A549 (cell line): ENCODE results near the gene RASA1. TPM values are rescaled to one million over a fixed set of nuclear protein-coding genes. Genes with fewer than 3 reads are reported as not detected.

Experiments used
- ATAC-seq, 2 experiments: fragments of 200-7000 bp in 1 of 2; fragments of >200 bp in 1 of 2; cut with Nextera tagmentation in 1 of 2; cut with Tn5 transposase in 1 of 2; 3 replicates each; pipeline versions ENCODE4 v1.8.0 to v1.9.1; 2018 to 2020; ENCODE audit warnings: mild to moderate bottlenecking in 1 of 2, moderate library complexity in 1 of 2
- CTCF ChIA-PET: fragments of 300-600 bp; sonication (Branson Sonifier 250); formaldehyde crosslinking; extraction: SDS; loops from one replicate; lab custom pipeline; 2021; ENCODE audit warnings: antibody characterized with exemption, inconsistent platforms; lab: Yijun Ruan, JAX
- POLR2A ChIA-PET: fragments of 350-600 bp; formaldehyde crosslinking; extraction: SDS; loops from one replicate; lab custom pipeline; 2021; ENCODE audit warnings: antibody characterized with exemption, inconsistent platforms; lab: Yijun Ruan, JAX
- DNase-seq, 2 experiments: peaks; one replicate each; pipeline versions ENCODE4 v3.0.0 to v3.0.0-alpha.2; 2011 to 2016; ENCODE audit warnings: low read depth in 1 of 2, low spot score in 1 of 2
- FAIRE-seq: peaks from 2 replicates; lab custom pipeline; 2011; peaks lifted over from hg19 to GRCh38; lab: Jason Lieb, UNC
- H3K27ac ChIP-seq, 2 experiments: fragments of >200 bp; sonication (Bioruptor Twin); formaldehyde crosslinking; 3 replicates each; pipeline ENCODE4 v1.5.1; 2016 to 2017
- H3K4me1 ChIP-seq: fragments of >200 bp; sonication (Bioruptor Twin); formaldehyde crosslinking; 3 replicates; pipeline ENCODE4 v1.6.1; 2016
- H3K4me2 ChIP-seq: fragments of >200 bp; sonication (Bioruptor Twin); formaldehyde crosslinking; 3 replicates; pipeline ENCODE4 v1.6.1; 2016
- H3K4me3 ChIP-seq: fragments of >200 bp; sonication (Bioruptor Twin); formaldehyde crosslinking; 3 replicates; pipeline ENCODE4 v1.5.1; 2016
- H3K9me3 ChIP-seq: fragments of >200 bp; sonication (Bioruptor Twin); formaldehyde crosslinking; 3 replicates; pipeline ENCODE4 v1.6.1; 2016
- EP300 ChIP-seq, 2 experiments: fragments of >200 bp; sonication (Bioruptor Twin); formaldehyde crosslinking; IDR thresholded peaks; 2 replicates in 1 of 2; 3 replicates in 1 of 2; pipeline ENCODE4 v1.6.1; 2016 to 2017
- ESRRA ChIP-seq: fragments of 150-350 bp; IDR thresholded peaks from 2 replicates; pipeline ENCODE4 v1.6.1; 2014; ENCODE audit warnings: mild to moderate bottlenecking, low read length, borderline replicate concordance
- FOSL2 ChIP-seq, 2 experiments: fragments of 450-650 bp in 1 of 2; fragments of >200 bp in 1 of 2; sonication (Bioruptor Twin) in 1 of 2; formaldehyde crosslinking; IDR thresholded peaks; 2 replicates each; pipeline versions ENCODE4 v1.5.0 to v1.6.1; 2016 to 2020; ENCODE audit warnings: mild to moderate bottlenecking in 1 of 2, moderate library complexity in 1 of 2
- HDAC2 ChIP-seq: fragments of 200-600 bp; sonication (generic); IDR thresholded peaks from 2 replicates; pipeline ENCODE4 v1.6.1; 2016
- HEYL ChIP-seq: fragments of 250-450 bp; sonication (Bioruptor Pico); IDR thresholded peaks from 2 replicates; pipeline ENCODE4 v1.8.0; 2021; ENCODE audit warnings: mild to moderate bottlenecking, moderate library complexity
- HOXA7 ChIP-seq: fragments of 250-450 bp; sonication (Bioruptor Pico); IDR thresholded peaks from 2 replicates; pipeline ENCODE4 v1.5.0; 2020; ENCODE audit warnings: mild to moderate bottlenecking, moderate library complexity
- HOXB13 ChIP-seq: fragments of 250-450 bp; sonication (Bioruptor Pico); IDR thresholded peaks from 2 replicates; pipeline ENCODE4 v1.5.0; 2020; ENCODE audit warnings: low read depth, mild to moderate bottlenecking, moderate library complexity
- HOXB5 ChIP-seq: fragments of 250-450 bp; sonication (Bioruptor Pico); IDR thresholded peaks from 2 replicates; pipeline ENCODE4 v1.5.0; 2020; ENCODE audit warnings: mild to moderate bottlenecking, moderate library complexity
- JUNB ChIP-seq: fragments of >200 bp; sonication (Bioruptor Twin); formaldehyde crosslinking; IDR thresholded peaks from 2 replicates; pipeline ENCODE4 v1.6.1; 2016
- KDM1A ChIP-seq: fragments of 200-600 bp; sonication (generic); IDR thresholded peaks from 2 replicates; pipeline ENCODE4 v1.6.1; 2016; ENCODE audit warnings: low read depth, mild to moderate bottlenecking
- KDM5A ChIP-seq: fragments of 200-600 bp; sonication (generic); IDR thresholded peaks from 2 replicates; pipeline ENCODE4 v1.6.1; 2016; ENCODE audit warnings: antibody characterized with exemption, mild to moderate bottlenecking
- MAFK ChIP-seq: fragments of 450-650 bp; IDR thresholded peaks from 2 replicates; pipeline ENCODE4 v1.6.1; 2014; ENCODE audit not compliant: partially characterized antibody
- MAZ ChIP-seq: fragments of 150-350 bp; IDR thresholded peaks from 2 replicates; pipeline ENCODE4 v1.6.1; 2014; ENCODE audit warnings: antibody characterized with exemption, low read depth, low read length, borderline replicate concordance
- NFE2L2 ChIP-seq: fragments of 150-350 bp; conservative IDR thresholded peaks from 2 replicates; pipeline ENCODE4 v1.6.1; 2014; ENCODE audit warnings: low read length
- NPAS2 ChIP-seq: fragments of 250-450 bp; sonication (Bioruptor Pico); IDR thresholded peaks from 2 replicates; pipeline ENCODE4 v1.8.0; 2022; ENCODE audit warnings: mild to moderate bottlenecking, moderate library complexity, borderline replicate concordance
- POLR2A ChIP-seq: IDR thresholded peaks from 2 replicates; pipeline ENCODE4 v1.6.1; 2012; ENCODE audit warnings: mild to moderate bottlenecking, low read length
- RNF2 ChIP-seq: fragments of 200-600 bp; sonication (generic); IDR thresholded peaks from 2 replicates; pipeline ENCODE4 v1.6.1; 2016; ENCODE audit warnings: low read depth, mild to moderate bottlenecking, antibody characterized with exemption, moderate library complexity, borderline replicate concordance
- SREBF2 ChIP-seq: fragments of 450-650 bp; IDR thresholded peaks from 2 replicates; pipeline ENCODE4 v1.6.1; 2014; ENCODE audit warnings: mild to moderate bottlenecking, moderate library complexity
- TFCP2L1 ChIP-seq: fragments of 250-450 bp; sonication (Bioruptor Pico); IDR thresholded peaks from 2 replicates; pipeline ENCODE4 v1.5.0; 2021; ENCODE audit warnings: mild to moderate bottlenecking
- TP53 ChIP-seq: fragments of 250-450 bp; sonication (Bioruptor Pico); IDR thresholded peaks from 2 replicates; pipeline ENCODE4 v1.5.0; 2021; ENCODE audit warnings: mild to moderate bottlenecking, moderate library complexity
- ZNF302 ChIP-seq: fragments of 250-450 bp; sonication (Bioruptor Pico); IDR thresholded peaks from 2 replicates; pipeline ENCODE4 v1.9.0; 2021; ENCODE audit warnings: inconsistent platforms, mild to moderate bottlenecking, moderate library complexity
- ZSCAN20 ChIP-seq: fragments of 250-450 bp; sonication (Bioruptor Pico); IDR thresholded peaks from 2 replicates; pipeline ENCODE4 v1.8.0; 2022; ENCODE audit warnings: mild to moderate bottlenecking, moderate library complexity
- WGBS: methylation state at CpG from one replicate; pipeline ENCODE4 v1.1.6; 2017; ENCODE audit errors: missing lambda C conversion rate; 5-methylcytosine and 5-hydroxymethylcytosine counted together
- polyA plus RNA-seq, 4 experiments: library from polyadenylated mRNA; depleted of rRNA in 3 of 4; stranded (reverse); fragments of >200 nt; fragmentation: RNase III in 1 of 4; extraction: RNeasy Plus Mini Kit Qiagen cat#74134 plus additional on column Dnase treatment in 1 of 4; gene quantifications; 2 replicates in 3 of 4; 3 replicates in 1 of 4; pipeline ENCODE4 v1.2.3, GENCODE V29; 2011 to 2017
- TF ChIP-seq, protein P1 (sequence below): fragments of 250-450 bp; sonication (Bioruptor Pico); IDR thresholded peaks from 2 replicates; pipeline ENCODE4 v1.5.0; 2020; ENCODE audit warnings: low read depth, mild to moderate bottlenecking, moderate library complexity
- TF ChIP-seq, protein P2 (sequence below): fragments of >200 bp; sonication (Bioruptor Twin); formaldehyde crosslinking; IDR thresholded peaks from 3 replicates; pipeline ENCODE4 v1.6.1; 2016
- TF ChIP-seq, protein P3 (sequence below): fragments of 150-350 bp; IDR thresholded peaks from 2 replicates; pipeline ENCODE4 v1.6.1; 2014; ENCODE audit warnings: low read depth, mild to moderate bottlenecking, low read length
- TF ChIP-seq, protein P4 (sequence below): fragments of >200 bp; sonication (Bioruptor Twin); formaldehyde crosslinking; IDR thresholded peaks from 3 replicates; pipeline ENCODE4 v1.5.1; 2016

Gene RASA1
- polyA plus RNA-seq, 2 of the 4 experiments (the other 2 are of a cell fraction): 18.3 to 41.5 TPM

DNA sequence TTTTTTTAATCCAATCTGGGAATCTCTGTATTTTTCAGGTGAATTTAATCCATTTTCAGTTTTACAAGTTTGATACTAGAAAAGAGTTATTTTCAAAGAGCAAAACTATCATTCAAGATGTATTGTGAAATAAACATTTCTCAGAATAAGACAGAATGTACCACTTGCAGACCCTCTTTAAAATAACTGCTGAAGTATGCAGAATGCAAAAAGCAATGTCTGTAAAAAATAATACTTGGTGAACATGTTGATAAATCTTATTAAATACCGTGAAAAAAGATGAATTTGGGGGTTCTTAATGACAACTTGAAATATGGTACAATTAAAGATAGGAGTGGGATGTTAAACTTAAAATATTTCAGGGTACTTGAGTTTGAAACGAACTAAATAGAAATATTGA lies 26.1 kb upstream of the RASA1 start:
- CTCF ChIA-PET: no interaction called here
- Histone ChIP-seq H3K4me2 (no peak overlapping the region), H3K4me3 (no peak overlapping the region), H3K27ac (no peak overlapping the region), H3K9me3 (no peaks in the 10 kb centered on the region), H3K4me1 (peaks cover 7% of the 10 kb centered on the region; the same call in 1 of the 3 replicates)
- ATAC-seq: no peak
- no peak for DNase-seq
- TF ChIP-seq MAZ: no peak
- TF ChIP-seq KDM1A: no peak
- no peak for TF ChIP-seq TP53 (CRISPR knock-in tag)
- no peak for TF ChIP-seq HOXA7 (CRISPR knock-in tag)
- TF ChIP-seq MAFK: peak; percentile 41
- TF ChIP-seq FOSL2 (IDR thresholded peaks at IDR 0.05): no peak
- TF ChIP-seq FOSL2 (CRISPR knock-in tag; IDR thresholded peaks at IDR 0.05): no peak
- TF ChIP-seq POLR2A: no peak
- no peak for TF ChIP-seq HOXB13
- no peak for FAIRE-seq
- 21% methylated on average over 2 of the region's 2 CpGs for WGBS
- POLR2A ChIA-PET: no interaction called here

DNA sequence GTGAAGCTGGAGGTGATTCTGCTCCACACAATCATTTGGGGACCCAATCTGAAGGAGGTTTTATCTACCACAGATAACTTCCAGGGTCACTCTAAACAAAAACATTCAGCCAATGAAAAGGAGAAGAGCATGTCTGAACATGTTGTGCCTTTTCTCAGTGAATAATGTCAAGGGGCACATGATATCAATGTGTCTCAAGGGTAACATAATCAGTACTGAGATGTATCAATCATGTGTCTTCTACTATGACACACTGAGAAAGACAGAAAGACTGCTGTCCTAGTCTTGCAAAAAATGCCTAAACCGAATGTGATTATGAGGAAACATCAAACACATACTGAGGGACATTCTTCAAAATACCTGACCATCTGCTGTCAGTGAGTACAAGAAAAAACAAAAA lies 25.4 kb upstream of the RASA1 start:
- no peaks in the 10 kb centered on the region for H3K9me3 ChIP-seq
- no peak overlapping the region for H3K4me2 ChIP-seq
- H3K27ac ChIP-seq: no peak overlapping the region
- ATAC-seq: no peak
- H3K4me3 ChIP-seq: no peak overlapping the region
- WGBS: 30% methylated on average over 1 of the region's 1 CpG
- no peak for FAIRE-seq
- TF ChIP-seq EP300 (IDR thresholded peaks at IDR 0.05) (no peak), SREBF2 (no peak), JUNB (no peak), NPAS2 (CRISPR knock-in tag) (no peak), HDAC2 (no peak), ESRRA (no peak), ZNF302 (CRISPR knock-in tag) (no peak), HEYL (CRISPR knock-in tag) (no peak), ZSCAN20 (CRISPR knock-in tag) (no peak), KDM1A (no peak), RNF2 (no peak), KDM5A (no peak), NFE2L2 (no peak), TFCP2L1 (no peak), HOXB5 (no peak)
- TF ChIP-seq, protein P1, sequence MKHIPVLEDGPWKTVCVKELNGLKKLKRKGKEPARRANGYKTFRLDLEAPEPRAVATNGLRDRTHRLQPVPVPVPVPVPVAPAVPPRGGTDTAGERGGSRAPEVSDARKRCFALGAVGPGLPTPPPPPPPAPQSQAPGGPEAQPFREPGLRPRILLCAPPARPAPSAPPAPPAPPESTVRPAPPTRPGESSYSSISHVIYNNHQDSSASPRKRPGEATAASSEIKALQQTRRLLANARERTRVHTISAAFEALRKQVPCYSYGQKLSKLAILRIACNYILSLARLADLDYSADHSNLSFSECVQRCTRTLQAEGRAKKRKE (CRISPR knock-in tag): no peak
- TF ChIP-seq, protein P2, sequence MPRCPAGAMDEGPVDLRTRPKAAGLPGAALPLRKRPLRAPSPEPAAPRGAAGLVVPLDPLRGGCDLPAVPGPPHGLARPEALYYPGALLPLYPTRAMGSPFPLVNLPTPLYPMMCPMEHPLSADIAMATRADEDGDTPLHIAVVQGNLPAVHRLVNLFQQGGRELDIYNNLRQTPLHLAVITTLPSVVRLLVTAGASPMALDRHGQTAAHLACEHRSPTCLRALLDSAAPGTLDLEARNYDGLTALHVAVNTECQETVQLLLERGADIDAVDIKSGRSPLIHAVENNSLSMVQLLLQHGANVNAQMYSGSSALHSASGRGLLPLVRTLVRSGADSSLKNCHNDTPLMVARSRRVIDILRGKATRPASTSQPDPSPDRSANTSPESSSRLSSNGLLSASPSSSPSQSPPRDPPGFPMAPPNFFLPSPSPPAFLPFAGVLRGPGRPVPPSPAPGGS: no peak
- TF ChIP-seq, protein P3, sequence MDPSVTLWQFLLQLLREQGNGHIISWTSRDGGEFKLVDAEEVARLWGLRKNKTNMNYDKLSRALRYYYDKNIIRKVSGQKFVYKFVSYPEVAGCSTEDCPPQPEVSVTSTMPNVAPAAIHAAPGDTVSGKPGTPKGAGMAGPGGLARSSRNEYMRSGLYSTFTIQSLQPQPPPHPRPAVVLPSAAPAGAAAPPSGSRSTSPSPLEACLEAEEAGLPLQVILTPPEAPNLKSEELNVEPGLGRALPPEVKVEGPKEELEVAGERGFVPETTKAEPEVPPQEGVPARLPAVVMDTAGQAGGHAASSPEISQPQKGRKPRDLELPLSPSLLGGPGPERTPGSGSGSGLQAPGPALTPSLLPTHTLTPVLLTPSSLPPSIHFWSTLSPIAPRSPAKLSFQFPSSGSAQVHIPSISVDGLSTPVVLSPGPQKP: no peak
- TF ChIP-seq, protein P4, sequence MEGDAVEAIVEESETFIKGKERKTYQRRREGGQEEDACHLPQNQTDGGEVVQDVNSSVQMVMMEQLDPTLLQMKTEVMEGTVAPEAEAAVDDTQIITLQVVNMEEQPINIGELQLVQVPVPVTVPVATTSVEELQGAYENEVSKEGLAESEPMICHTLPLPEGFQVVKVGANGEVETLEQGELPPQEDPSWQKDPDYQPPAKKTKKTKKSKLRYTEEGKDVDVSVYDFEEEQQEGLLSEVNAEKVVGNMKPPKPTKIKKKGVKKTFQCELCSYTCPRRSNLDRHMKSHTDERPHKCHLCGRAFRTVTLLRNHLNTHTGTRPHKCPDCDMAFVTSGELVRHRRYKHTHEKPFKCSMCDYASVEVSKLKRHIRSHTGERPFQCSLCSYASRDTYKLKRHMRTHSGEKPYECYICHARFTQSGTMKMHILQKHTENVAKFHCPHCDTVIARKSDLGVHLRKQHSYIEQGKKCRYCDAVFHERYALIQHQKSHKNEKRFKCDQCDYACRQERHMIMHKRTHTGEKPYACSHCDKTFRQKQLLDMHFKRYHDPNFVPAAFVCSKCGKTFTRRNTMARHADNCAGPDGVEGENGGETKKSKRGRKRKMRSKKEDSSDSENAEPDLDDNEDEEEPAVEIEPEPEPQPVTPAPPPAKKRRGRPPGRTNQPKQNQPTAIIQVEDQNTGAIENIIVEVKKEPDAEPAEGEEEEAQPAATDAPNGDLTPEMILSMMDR: no peak
- peaks cover 7% of the 10 kb centered on the region; the same call in 1 of the 3 replicates for H3K4me1 ChIP-seq
- ChIA-PET CTCF (no interaction called here), POLR2A (no interaction called here)
- no peak for DNase-seq
